Panc1 (cell line): Measurements from ENCODE around the gene PLRG1. TPM values are rescaled to one million over a fixed set of nuclear protein-coding genes. Genes with fewer than 3 reads are reported as not detected.

Experiments used
- ATAC-seq: fragments of 200-7000 bp; cut with Tn5 transposase; 2 replicates; pipeline ENCODE4 v1.9.1; 2020; ENCODE audit warnings: mild to moderate bottlenecking, moderate library complexity
- BruUV-seq: library from RNA; stranded (reverse); fragments of 400-500 nt; replicated peaks from 2 replicates; lab custom pipeline; 2021; lab: Mats Ljungman, UMichigan
- CTCF ChIA-PET: fragments of 300-600 bp; sonication (Branson Sonifier 250); formaldehyde crosslinking; loops from one replicate; lab custom pipeline; 2022; ENCODE audit warnings: antibody characterized with exemption; lab: Charles Lee
- POLR2A ChIA-PET: fragments of 300-600 bp; sonication (Branson Sonifier 250); formaldehyde crosslinking; loops from one replicate; lab custom pipeline; 2022; ENCODE audit warnings: antibody characterized with exemption; lab: Charles Lee
- DNase-seq: peaks from one replicate; pipeline ENCODE4 v3.0.0-alpha.2; 2010; ENCODE audit warnings: low read depth, low spot score
- H3K27ac ChIP-seq: 2 replicates; pipeline ENCODE4 v1.5.1; 2011; ENCODE audit warnings: mild to moderate bottlenecking, low read length, inconsistent platforms
- H3K27me3 ChIP-seq: fragments of 200-500 bp; sonication (Bioruptor generic); 2 replicates; pipeline ENCODE4 v1.6.0; 2014; ENCODE audit warnings: low read length, inconsistent platforms; ENCODE audit not compliant: control insufficient read depth, insufficient read depth
- H3K36me3 ChIP-seq: fragments of 200-500 bp; sonication (Bioruptor generic); 2 replicates; pipeline ENCODE4 v1.5.1; 2014; ENCODE audit warnings: inconsistent platforms, mild to moderate bottlenecking, low read length, moderate library complexity; ENCODE audit not compliant: control insufficient read depth, insufficient read depth
- H3K4me1 ChIP-seq: 2 replicates; pipeline ENCODE4 v1.5.1; 2011; ENCODE audit warnings: inconsistent platforms, mild to moderate bottlenecking, low read length, moderate library complexity; ENCODE audit not compliant: control insufficient read depth, insufficient read depth
- H3K4me3 ChIP-seq, 2 experiments: 2 replicates each; pipeline ENCODE4 v1.5.1; 2011 to 2012; ENCODE audit warnings: low read depth in 2 of 2, low read length in 2 of 2, mild to moderate bottlenecking in 2 of 2, inconsistent platforms in 1 of 2, moderate library complexity in 1 of 2
- H3K9me3 ChIP-seq: fragments of 200-500 bp; sonication (Bioruptor generic); 2 replicates; pipeline ENCODE4 v1.5.1; 2014; ENCODE audit warnings: low read depth, mild to moderate bottlenecking, inconsistent platforms, low read length, moderate library complexity; ENCODE audit not compliant: control insufficient read depth, insufficient read depth
- POLR2AphosphoS5 ChIP-seq: IDR thresholded peaks from 2 replicates; pipeline ENCODE4 v1.6.1; 2012; ENCODE audit warnings: mild to moderate bottlenecking, low read depth, low read length, moderate library complexity
- SIN3A ChIP-seq: IDR thresholded peaks from 2 replicates; pipeline ENCODE4 v1.6.1; 2012; ENCODE audit warnings: low read depth, mild to moderate bottlenecking, low read length, moderate library complexity, borderline replicate concordance; ENCODE audit not compliant: insufficient read depth
- TCF7L2 ChIP-seq: IDR thresholded peaks from 2 replicates; pipeline ENCODE4 v1.6.1; 2011; ENCODE audit warnings: mild to moderate bottlenecking, low read depth, low read length, inconsistent platforms
- in situ Hi-C: cut with HindIII; loops from 2 replicates; pipeline ENCODE4 v1.10.0; 2016; ENCODE audit warnings: low sequenced_read_pairs, low pct_unique_long_range_greater_than_20kb
- intact Hi-C: fragments of 100-400 bp; cut with micrococcal nuclease; formaldehyde crosslinking; loops from one replicate; pipeline ENCODE4 v1.10.0; 2022; ENCODE audit not compliant: unreplicated experiment
- total RNA-seq: library from RNA; stranded (reverse); gene quantifications from one replicate; pipeline ENCODE4 v1.2.1, GENCODE V29; 2021; ENCODE audit not compliant: unreplicated experiment
- TF ChIP-seq, protein P1 (sequence below), 2 experiments: IDR thresholded peaks; 2 replicates each; pipeline ENCODE4 v1.6.1; 2011 to 2012; ENCODE audit warnings: low read depth in 2 of 2, control low read depth in 1 of 2, low read length in 1 of 2, mild to moderate bottlenecking in 1 of 2, moderate library complexity in 1 of 2; ENCODE audit not compliant: insufficient read depth in 1 of 2
- TF ChIP-seq, protein P2 (sequence below): fragments of 450-650 bp; IDR thresholded peaks from 2 replicates; pipeline ENCODE4 v1.5.1; 2017; ENCODE audit warnings: mild to moderate bottlenecking

The PLRG1 gene
- total RNA-seq, 1 experiment from 2014 or later, result 66.1 TPM

DNA sequence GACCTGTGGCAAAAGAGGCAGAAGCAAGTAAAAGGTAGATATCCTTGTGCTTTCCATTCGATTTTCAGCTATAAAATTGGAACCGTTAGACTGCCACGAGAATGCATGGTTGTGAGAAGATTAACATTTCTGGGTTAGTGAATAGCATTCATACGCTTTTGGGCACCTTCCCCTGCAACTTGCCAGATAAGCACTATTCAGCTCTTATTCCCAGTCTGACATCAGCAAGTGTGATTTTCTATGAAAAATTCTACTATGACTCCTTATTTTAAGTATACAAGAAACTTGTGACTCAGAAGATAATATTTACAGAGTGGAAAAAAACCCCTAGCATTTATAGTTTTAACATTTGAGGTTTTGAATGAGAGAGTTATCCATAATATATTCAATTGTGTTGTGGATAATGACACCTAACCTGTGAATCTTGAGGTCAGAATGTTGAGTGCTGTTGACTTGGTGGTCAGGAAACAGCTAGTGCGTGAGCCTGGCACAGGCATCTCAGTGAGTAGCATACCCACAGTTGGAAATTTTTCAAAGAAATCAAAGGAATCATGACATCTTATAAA, 16.5 kb upstream of the PLRG1 start:
- H3K4me3 ChIP-seq, result no peak overlapping the region
- TF ChIP-seq SIN3A (no peak), TCF7L2 (no peak), POLR2AphosphoS5 (no peak)
- TF ChIP-seq, protein P1, sequence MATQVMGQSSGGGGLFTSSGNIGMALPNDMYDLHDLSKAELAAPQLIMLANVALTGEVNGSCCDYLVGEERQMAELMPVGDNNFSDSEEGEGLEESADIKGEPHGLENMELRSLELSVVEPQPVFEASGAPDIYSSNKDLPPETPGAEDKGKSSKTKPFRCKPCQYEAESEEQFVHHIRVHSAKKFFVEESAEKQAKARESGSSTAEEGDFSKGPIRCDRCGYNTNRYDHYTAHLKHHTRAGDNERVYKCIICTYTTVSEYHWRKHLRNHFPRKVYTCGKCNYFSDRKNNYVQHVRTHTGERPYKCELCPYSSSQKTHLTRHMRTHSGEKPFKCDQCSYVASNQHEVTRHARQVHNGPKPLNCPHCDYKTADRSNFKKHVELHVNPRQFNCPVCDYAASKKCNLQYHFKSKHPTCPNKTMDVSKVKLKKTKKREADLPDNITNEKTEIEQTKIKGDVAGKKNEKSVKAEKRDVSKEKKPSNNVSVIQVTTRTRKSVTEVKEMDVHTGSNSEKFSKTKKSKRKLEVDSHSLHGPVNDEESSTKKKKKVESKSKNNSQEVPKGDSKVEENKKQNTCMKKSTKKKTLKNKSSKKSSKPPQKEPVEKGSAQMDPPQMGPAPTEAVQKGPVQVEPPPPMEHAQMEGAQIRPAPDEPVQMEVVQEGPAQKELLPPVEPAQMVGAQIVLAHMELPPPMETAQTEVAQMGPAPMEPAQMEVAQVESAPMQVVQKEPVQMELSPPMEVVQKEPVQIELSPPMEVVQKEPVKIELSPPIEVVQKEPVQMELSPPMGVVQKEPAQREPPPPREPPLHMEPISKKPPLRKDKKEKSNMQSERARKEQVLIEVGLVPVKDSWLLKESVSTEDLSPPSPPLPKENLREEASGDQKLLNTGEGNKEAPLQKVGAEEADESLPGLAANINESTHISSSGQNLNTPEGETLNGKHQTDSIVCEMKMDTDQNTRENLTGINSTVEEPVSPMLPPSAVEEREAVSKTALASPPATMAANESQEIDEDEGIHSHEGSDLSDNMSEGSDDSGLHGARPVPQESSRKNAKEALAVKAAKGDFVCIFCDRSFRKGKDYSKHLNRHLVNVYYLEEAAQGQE (IDR thresholded peaks at IDR 0.05; ENCODE audit: insufficient read depth in 1 of 2, low read depth in 2 of 2, low read length in 1 of 2), result no peak
- TF ChIP-seq, protein P2, sequence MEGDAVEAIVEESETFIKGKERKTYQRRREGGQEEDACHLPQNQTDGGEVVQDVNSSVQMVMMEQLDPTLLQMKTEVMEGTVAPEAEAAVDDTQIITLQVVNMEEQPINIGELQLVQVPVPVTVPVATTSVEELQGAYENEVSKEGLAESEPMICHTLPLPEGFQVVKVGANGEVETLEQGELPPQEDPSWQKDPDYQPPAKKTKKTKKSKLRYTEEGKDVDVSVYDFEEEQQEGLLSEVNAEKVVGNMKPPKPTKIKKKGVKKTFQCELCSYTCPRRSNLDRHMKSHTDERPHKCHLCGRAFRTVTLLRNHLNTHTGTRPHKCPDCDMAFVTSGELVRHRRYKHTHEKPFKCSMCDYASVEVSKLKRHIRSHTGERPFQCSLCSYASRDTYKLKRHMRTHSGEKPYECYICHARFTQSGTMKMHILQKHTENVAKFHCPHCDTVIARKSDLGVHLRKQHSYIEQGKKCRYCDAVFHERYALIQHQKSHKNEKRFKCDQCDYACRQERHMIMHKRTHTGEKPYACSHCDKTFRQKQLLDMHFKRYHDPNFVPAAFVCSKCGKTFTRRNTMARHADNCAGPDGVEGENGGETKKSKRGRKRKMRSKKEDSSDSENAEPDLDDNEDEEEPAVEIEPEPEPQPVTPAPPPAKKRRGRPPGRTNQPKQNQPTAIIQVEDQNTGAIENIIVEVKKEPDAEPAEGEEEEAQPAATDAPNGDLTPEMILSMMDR, result no peak
- ChIA-PET POLR2A (no interaction called here), CTCF (no interaction called here)
- in situ Hi-C loops, result no loop called here
- ATAC-seq (no peak), DNase-seq (no peak)
- no peaks in the 10 kb centered on the region for H3K4me1 ChIP-seq
- no peaks in the 10 kb centered on the region for H3K9me3 ChIP-seq
- no peaks in the 10 kb centered on the region for H3K27me3 ChIP-seq
- intact Hi-C loops, result no loop called here
- BruUV-seq, result no TSS peak
- no peaks in the 10 kb centered on the region for H3K36me3 ChIP-seq
- H3K27ac ChIP-seq, result no peak overlapping the region

DNA sequence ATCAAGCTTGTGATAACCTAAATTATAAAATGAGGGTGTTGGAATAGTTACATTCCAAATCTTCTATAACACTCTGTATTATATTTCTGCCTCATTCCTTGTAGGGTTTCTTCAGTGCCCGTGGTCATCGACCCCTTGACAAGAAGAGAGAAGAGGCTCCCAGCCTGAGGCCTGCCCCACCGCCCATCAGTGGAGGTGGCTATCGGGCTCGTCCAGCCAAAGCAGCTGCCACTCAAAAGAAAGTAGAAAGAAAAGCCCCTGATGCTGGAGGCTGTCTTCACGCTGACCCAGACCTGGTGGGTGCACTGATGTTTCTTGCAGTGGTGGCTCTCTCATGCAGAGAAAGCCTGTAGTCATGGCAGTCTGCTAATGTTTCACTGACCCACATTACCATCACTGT, 15.5 kb upstream of the PLRG1 start:
- Histone ChIP-seq H3K9me3 (no peaks in the 10 kb centered on the region), H3K36me3 (no peaks in the 10 kb centered on the region), H3K27me3 (no peaks in the 10 kb centered on the region), H3K4me1 (no peaks in the 10 kb centered on the region), H3K4me3 (no peak overlapping the region), H3K27ac (no peak overlapping the region)
- intact Hi-C loops, result no loop called here
- ATAC-seq (no peak), DNase-seq (no peak)
- in situ Hi-C loops, result no loop called here
- BruUV-seq, result no TSS peak
- ChIA-PET POLR2A (no interaction called here), CTCF (no interaction called here)
- TF ChIP-seq SIN3A (no peak), TCF7L2 (no peak), POLR2AphosphoS5 (no peak)
- TF ChIP-seq, protein P2, result no peak
- TF ChIP-seq, protein P1 (IDR thresholded peaks at IDR 0.05; ENCODE audit: insufficient read depth in 1 of 2, low read depth in 2 of 2, low read length in 1 of 2), result no peak
